MCF 10A (cell line): ENCODE results near the gene BTBD6. TPM values are rescaled to one million over a fixed set of nuclear protein-coding genes. Genes with fewer than 3 reads are reported as not detected.
A peak's percentile ranks its signal among the peaks of the same experiment; 100 is the strongest.

Source experiments
- BruUV-seq: library from RNA; stranded (reverse); fragments of 400-500 nt; replicated peaks from 2 replicates; lab custom pipeline; 2021; lab: Mats Ljungman, UMichigan
- CTCF ChIA-PET: fragments of 300-600 bp; sonication (Branson Sonifier 250); formaldehyde crosslinking; extraction: SDS; loops from one replicate; lab custom pipeline; 2021; ENCODE audit warnings: antibody characterized with exemption, inconsistent platforms; lab: Yijun Ruan, JAX
- POLR2A ChIA-PET: fragments of 300-600, 350-650 bp; sonication (Branson Sonifier 250); formaldehyde crosslinking; extraction: SDS; loops from one replicate; lab custom pipeline; 2020; ENCODE audit warnings: antibody characterized with exemption, inconsistent platforms; lab: Yijun Ruan, JAX
- DNase-seq: peaks from one replicate; pipeline ENCODE4 v3.0.0-alpha.2; 2018; ENCODE audit not compliant: unreplicated experiment
- H3K27ac Mint-ChIP-seq: one replicate; pipeline ENCODE4 v1.8.0; 2022; ENCODE audit warnings: mild to moderate bottlenecking, low read depth, mixed read lengths; ENCODE audit not compliant: unreplicated experiment
- H3K27me3 Mint-ChIP-seq: one replicate; pipeline ENCODE4 v1.8.0; 2022; ENCODE audit warnings: mixed read lengths; ENCODE audit not compliant: insufficient read depth, unreplicated experiment
- H3K36me3 Mint-ChIP-seq: one replicate; pipeline ENCODE4 v1.8.0; 2022; ENCODE audit warnings: mild to moderate bottlenecking, moderate library complexity, mixed read lengths; ENCODE audit not compliant: insufficient read depth, unreplicated experiment
- H3K4me1 Mint-ChIP-seq: one replicate; pipeline ENCODE4 v1.8.0; 2022; ENCODE audit warnings: mixed read lengths; ENCODE audit not compliant: insufficient read depth, unreplicated experiment
- H3K4me3 Mint-ChIP-seq: one replicate; pipeline ENCODE4 v1.8.0; 2022; ENCODE audit warnings: mild to moderate bottlenecking, moderate library complexity, mixed read lengths; ENCODE audit not compliant: unreplicated experiment
- H3K9me3 Mint-ChIP-seq: one replicate; pipeline ENCODE4 v1.8.0; 2022; ENCODE audit warnings: mixed read lengths; ENCODE audit not compliant: unreplicated experiment
- intact Hi-C: fragments of 100-400 bp; cut with micrococcal nuclease; formaldehyde crosslinking; loops from 2 replicates; pipeline ENCODE4 v1.14.1; 2022
- total RNA-seq: library from RNA; stranded (reverse); gene quantifications from 2 replicates; pipeline ENCODE4 v1.2.3, GENCODE V29; 2022
- TF ChIP-seq, protein P1 (sequence below): fragments of 200-600 bp; IDR thresholded peaks from one replicate; pipeline ENCODE4 v1.8.0; 2022; ENCODE audit warnings: antibody characterized with exemption, mild to moderate bottlenecking; ENCODE audit not compliant: unreplicated experiment

The BTBD6 gene
- total RNA-seq, 1 experiment from 2014 or later: 24.5 TPM

DNA sequence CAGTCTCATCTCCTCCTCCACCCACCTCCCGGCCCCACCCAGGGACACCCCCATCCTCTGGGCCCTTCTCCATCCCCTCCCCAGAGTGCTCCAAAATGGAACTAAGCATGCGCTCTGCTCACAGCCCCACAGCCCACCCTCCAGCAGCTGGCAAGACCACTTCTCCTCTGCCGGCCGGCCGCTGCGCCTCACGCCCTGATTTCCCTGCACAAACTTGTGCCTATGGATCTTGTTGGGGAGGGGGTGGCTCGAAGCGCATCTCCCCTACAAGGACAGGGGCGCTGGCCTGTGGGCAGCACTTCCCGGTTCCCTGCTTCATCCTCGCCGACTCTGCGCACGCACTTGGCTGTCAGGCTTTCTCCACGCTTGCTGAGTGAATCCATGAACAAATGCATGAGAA lies 47.7 kb upstream of the BTBD6 start:
- BruUV-seq: no TSS peak
- DNase-seq: no peak
- Mint-ChIP-seq H3K27ac (no peak overlapping the region), H3K36me3 (peaks cover 13% of the 10 kb centered on the region), H3K9me3 (no peaks in the 10 kb centered on the region), H3K4me1 (peaks cover 16% of the 10 kb centered on the region), H3K4me3 (no peak overlapping the region), H3K27me3 (peaks cover 38% of the 10 kb centered on the region)
- TF ChIP-seq, protein P1, sequence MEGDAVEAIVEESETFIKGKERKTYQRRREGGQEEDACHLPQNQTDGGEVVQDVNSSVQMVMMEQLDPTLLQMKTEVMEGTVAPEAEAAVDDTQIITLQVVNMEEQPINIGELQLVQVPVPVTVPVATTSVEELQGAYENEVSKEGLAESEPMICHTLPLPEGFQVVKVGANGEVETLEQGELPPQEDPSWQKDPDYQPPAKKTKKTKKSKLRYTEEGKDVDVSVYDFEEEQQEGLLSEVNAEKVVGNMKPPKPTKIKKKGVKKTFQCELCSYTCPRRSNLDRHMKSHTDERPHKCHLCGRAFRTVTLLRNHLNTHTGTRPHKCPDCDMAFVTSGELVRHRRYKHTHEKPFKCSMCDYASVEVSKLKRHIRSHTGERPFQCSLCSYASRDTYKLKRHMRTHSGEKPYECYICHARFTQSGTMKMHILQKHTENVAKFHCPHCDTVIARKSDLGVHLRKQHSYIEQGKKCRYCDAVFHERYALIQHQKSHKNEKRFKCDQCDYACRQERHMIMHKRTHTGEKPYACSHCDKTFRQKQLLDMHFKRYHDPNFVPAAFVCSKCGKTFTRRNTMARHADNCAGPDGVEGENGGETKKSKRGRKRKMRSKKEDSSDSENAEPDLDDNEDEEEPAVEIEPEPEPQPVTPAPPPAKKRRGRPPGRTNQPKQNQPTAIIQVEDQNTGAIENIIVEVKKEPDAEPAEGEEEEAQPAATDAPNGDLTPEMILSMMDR: no peak
- POLR2A ChIA-PET: interaction anchor here (1.1 kb wide), 1 partner anchor 151 kb away, joined by 3 read pairs; no protein-coding TSS in a partner anchor
- intact Hi-C loops: no loop called here
- CTCF ChIA-PET: interaction anchor here (0.6 to 1.6 kb wide), 5 partner anchors 11 to 139 kb away, joined by 3 to 7 read pairs (median 3); partner anchors contain the start of gene BTBD6

GRCh38 chr14:105201156-105201924 lies 47.0 kb upstream of the BTBD6 start:
- TF ChIP-seq, protein P1: no peak
- Mint-ChIP-seq H3K9me3 (no peaks in the 10 kb centered on the region), H3K4me3 (no peak overlapping the region), H3K27ac (no peak overlapping the region), H3K4me1 (peaks cover 16% of the 10 kb centered on the region), H3K36me3 (peaks cover 13% of the 10 kb centered on the region), H3K27me3 (peaks cover 34% of the 10 kb centered on the region)
- ChIA-PET POLR2A (interaction anchor here (1.1 kb wide), 1 partner anchor 151 kb away, joined by 3 read pairs; no protein-coding TSS in a partner anchor), CTCF (interaction anchor here (0.7 to 4.0 kb wide), 8 partner anchors 7 to 112 kb away, joined by 3 to 12 read pairs (median 4); partner anchors contain the start of gene BTBD6)
- no peak for DNase-seq
- intact Hi-C loops: no loop called here
- BruUV-seq: no TSS peak

GRCh38 chr14:105201925-105202513 lies 46.3 kb upstream of the BTBD6 start:
- BruUV-seq: no TSS peak
- Mint-ChIP-seq H3K4me3 (no peak overlapping the region), H3K36me3 (peaks cover 13% of the 10 kb centered on the region), H3K27ac (no peak overlapping the region), H3K9me3 (no peaks in the 10 kb centered on the region), H3K4me1 (peaks cover 16% of the 10 kb centered on the region), H3K27me3 (peaks cover 34% of the 10 kb centered on the region)
- ChIA-PET POLR2A (no interaction called here), CTCF (interaction anchor here (0.7 to 4.0 kb wide), 10 partner anchors 8 to 231 kb away, joined by 3 to 12 read pairs (median 5); no protein-coding TSS in a partner anchor)
- no peak for DNase-seq
- intact Hi-C loops: no loop called here
- TF ChIP-seq, protein P1: no peak

GRCh38 chr14:105203057-105203531 lies 45.2 kb upstream of the BTBD6 start:
- H3K4me1 Mint-ChIP-seq: peaks cover 16% of the 10 kb centered on the region
- H3K27ac Mint-ChIP-seq: no peak overlapping the region
- H3K9me3 Mint-ChIP-seq: no peaks in the 10 kb centered on the region
- ChIA-PET CTCF (interaction anchor here (0.6 to 4.0 kb wide), 15 partner anchors 9 to 162 kb away, joined by 3 to 12 read pairs (median 4); partner anchors contain the start of gene BTBD6), POLR2A (interaction anchor here (1.7 kb wide), 1 partner anchor 149 kb away, joined by 3 read pairs; no protein-coding TSS in a partner anchor)
- no peak overlapping the region for H3K4me3 Mint-ChIP-seq
- TF ChIP-seq, protein P1: peak; percentile 89
- peaks cover 29% of the 10 kb centered on the region for H3K27me3 Mint-ChIP-seq
- DNase-seq: peak; percentile 63
- intact Hi-C loops: loop anchor here (1.0 kb wide), 1 partner anchor 149 kb away; no protein-coding TSS in a partner anchor
- H3K36me3 Mint-ChIP-seq: peaks cover 13% of the 10 kb centered on the region
- no TSS peak for BruUV-seq
